ENCODE results near the gene IBTK. TPM values are rescaled to one million over a fixed set of nuclear protein-coding genes. Genes with fewer than 3 reads are reported as not detected.

IBTK gene
- total RNA-seq = 43.2 and 44.6 TPM in 2 replicates

GRCh38 chr6:82247505-82248272, at the start of gene IBTK:
Gene IBTK, minus strand, starts transcription at chr6:82247744. Its CDS starts 7,258 bp downstream, at chr6:82240486.

Other genes with a start within 250 kb of the IBTK start
- 2.0 and 5.3 TPM in 2 replicates for gene TPBG, start 116.1 kb upstream of the IBTK start, total RNA-seq

Data from dermis lymphatic vessel endothelial cell (primary cell).